Umbilical cord (tissue), 2 donors: ENCODE results near the gene PAFAH1B1. TPM values are rescaled to one million over a fixed set of nuclear protein-coding genes. Genes with fewer than 3 reads are reported as not detected.
A peak's percentile ranks its signal among the peaks of the same experiment; 100 is the strongest.

Experiments
- DNase-seq: peaks from one replicate; pipeline ENCODE4 v3.0.0-alpha.2; 2015; ENCODE audit warnings: low spot score
- total RNA-seq: library from RNA; depleted of rRNA; stranded (reverse); fragments of >200 nt; gene quantifications from one replicate; pipeline ENCODE4 v1.2.3, GENCODE V29; 2014; ENCODE audit warnings: low replicate concordance; ENCODE audit not compliant: insufficient read depth

The PAFAH1B1 gene
- total RNA-seq, 1 donor from 2014 or later: 190 TPM

DNA sequence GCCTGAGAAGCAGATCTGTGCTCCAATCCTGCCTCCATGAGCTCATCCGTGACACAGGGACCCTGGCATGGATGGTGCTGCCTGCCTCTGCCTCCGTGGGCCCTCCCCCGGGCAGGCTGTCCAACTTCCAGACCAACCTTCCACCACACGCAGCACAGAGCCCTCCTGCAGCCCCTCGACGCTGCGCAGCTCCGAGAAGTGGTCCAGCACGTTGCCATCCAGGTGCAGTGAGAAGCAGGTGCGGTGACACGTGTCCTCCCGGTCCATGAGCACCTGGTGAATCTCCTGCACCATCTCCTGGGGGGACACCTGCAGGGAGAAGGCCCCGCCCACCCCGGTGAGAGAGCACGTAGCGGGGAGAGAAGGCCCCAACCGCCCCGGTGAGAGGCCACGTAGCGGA lies 109.7 kb downstream of the PAFAH1B1 start:
- DNase-seq: no peak

DNA sequence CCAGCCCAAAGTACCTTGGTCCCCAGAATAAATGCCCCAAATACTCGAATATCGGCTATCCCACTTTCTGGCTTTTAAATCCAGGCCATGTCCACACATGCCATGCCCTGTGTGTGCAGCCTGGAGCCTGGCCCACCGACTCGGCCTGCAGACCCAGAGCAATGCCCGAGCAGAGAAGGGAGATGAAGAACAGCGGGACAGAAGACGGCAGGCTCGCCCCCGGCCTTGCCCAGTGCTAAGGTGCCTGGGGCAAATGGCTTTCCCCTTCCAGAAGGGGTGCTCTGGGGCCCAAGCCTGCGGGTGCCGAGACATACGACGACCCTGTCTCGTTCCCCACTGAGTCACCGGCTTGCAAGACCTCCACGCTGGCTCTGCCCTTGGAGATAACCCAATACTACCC lies 110.2 kb downstream of the PAFAH1B1 start:
- DNase-seq: no peak

DNA sequence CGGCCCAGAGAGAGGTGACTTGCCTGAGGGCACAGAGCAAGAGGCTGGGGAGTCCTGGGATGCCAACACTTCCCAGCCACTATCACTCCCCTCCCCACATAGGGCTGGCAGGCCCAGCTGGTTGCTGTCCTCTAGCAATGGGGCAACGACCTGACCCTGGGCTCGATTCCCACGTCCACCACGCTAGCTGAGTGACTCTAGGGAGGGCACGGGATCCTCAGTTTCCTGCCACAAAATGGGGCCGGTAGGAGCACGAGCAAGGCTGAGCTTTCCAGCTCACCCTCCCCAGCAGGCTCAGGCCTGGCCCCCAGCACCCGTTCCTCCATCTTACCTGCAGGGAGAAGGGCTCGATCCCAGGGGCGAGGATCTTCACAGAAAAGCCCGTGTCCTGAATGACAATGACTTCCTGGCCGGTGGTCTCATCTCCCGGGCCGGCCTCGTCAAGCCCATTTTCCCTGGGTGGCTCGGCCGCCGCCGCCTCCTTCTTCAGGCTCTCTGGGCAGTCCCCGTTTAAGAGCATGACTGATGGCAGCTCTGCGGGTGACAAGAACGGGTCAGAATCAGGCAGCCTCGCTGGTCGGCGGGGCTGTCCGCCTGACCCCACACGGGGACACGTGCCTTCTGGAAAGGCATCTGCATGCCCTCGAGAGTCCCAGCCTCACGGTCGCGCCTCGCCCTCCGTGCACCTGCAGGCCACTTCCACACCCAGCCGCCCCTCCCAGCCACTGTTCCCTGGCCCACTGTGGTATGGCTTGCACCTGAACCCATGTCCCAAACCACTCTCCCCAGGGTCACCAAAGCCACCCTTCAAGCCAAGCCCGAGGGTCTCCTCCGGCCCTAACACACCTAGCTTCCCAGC lies 110.8 kb downstream of the PAFAH1B1 start:
- DNase-seq: no peak

DNA sequence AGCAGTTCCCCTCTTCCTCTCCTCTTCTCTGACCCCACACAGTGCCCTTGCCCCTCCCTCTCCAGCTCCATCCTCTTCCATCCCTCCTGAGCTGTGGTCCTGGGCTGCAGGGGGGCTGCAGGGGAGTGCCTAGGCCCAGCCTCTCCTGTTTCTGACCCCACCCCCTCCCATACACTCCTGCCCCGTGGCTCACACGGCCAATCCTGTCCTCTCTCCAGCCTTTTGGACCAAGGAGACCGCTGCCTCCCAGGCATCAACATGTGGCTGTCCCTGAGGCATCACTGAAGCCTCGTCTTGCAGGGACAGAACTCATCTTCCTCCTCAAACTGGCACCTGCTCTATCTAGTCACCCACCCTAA lies 111.4 kb downstream of the PAFAH1B1 start:
- no peak for DNase-seq

DNA sequence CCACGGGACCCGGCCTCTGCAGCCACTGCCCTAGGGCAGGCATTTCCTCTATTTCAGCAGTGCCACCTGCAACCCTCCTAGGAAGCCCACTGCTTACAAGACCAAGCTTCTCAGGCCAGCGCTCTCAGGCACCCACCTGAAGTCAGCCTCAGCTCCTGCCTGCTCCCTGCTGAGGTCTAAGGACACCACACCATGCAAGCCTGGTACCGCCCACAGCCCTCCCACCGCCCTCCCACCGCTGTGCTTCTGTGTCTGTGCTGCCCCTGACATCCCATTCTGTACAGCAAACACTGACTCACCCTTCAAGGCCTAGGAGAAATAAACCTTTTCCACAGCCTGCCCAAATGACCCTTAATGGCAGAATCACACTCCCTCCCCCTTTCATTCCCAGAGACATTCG lies 111.8 kb downstream of the PAFAH1B1 start:
- DNase-seq: no peak

DNA sequence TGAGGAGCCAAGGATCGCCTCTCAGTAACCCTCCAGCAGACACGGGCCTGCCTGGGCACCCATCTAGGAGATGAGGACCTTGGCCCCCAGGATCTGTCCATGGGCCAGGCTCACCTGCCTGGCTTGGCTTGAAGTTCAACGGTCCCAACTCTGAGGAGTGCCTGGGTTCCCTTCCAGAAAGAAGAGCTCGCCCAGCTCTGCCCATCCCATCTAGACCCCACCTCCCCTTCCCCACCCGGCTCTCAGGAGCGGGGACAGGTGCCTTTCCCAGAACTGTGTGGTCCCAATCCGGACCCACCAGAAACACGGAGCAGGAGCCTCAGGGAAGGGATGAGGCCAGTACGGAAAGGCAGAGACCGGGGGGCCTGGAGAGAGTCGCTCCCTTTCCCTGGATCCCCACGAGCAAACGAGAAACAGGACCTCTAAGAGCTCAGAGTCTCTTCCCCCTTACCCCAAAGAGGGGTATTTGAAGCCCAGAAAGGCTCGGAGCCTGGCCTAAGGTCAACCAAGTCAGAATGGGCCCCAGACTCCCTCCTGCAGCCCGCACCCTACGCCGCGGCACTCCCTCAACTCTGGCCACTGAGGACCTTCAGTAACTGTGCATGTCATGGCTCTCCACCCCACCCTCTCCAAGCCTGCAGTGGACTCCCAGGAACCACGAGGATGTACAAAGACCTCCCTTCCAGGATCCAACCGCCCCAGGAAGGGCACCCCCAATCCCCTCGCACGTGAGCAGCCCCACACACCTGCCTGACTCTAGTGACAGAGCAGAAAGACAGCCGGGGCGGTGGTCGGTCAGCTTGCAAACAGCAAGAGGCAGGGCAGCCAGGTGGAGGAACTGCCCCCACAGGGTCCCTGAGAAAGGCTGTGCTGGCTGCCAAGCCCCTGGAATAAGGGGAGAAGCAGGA lies 112.7 kb downstream of the PAFAH1B1 start:
- DNase-seq: no peak

DNA sequence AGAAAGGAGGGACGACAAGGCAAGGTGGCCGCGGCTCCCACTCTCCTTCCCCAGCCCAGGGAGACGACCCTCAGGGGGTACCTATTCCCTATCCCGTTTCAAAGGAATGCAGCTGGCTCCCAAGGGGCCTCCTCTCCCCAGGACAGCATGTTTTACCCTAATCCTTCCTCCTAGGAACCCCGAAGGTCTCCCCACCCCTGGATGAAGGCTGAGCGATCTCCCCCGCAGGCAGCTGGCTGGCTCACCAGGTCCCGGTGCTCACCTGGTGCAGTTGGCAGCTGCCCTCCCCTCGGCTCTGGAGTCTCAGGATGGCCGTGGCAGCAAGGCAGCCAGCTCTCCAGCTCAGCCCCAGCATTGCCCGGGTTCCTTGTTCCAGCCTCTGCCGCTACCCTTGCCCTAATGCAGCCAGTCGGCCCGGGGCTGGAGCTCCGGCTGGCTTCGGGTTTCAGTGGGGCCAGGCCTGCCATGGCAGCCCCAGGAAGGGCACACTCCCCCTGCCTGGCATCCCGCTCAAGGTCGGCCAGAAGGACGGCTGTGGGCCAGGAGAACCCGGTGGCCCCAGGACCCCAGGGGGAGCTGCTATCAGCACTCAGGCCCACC lies 113.6 kb downstream of the PAFAH1B1 start:
- no peak for DNase-seq

DNA sequence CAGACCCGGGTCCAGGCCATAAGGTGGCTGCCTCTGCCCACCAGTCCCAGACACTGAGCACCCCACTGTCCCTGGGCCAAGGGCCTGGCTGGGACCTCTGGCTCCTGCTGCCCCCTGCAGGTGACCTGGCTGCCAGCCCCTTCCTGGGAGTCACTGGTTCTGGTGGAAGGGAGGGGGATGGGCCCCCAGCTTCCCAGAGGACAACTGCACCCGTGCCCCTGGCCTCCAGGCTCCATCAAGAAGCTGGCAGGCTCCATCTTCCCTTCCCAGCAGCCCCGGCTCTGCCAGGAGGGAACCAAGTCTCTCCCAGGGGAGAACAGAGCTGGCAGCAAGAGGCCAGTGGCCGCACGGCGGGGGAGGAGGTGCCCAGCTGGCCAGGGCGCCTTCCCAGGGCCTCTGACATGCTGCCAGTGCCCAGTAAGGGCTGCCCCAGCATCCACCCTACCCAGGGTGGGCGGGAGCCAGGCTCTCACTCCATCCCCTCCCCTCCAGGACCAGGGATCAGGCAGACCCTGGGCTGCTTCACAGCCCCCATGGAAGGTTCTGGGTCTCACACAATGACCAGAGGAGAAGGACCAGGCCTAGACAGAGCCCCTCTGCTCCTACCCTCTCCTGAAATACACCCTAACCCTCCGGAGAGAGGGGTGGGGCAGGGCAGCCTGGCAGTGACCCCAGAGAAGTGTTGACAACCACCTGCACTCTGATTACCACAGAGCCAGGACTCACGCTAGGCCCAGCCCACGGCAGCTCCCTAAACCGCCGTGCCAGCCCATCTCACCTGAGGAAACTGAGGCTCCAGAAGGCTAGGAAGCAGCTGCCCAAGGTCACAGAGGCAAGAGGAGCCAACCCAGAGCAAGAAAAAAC lies 114.5 kb downstream of the PAFAH1B1 start:
- no peak for DNase-seq

DNA sequence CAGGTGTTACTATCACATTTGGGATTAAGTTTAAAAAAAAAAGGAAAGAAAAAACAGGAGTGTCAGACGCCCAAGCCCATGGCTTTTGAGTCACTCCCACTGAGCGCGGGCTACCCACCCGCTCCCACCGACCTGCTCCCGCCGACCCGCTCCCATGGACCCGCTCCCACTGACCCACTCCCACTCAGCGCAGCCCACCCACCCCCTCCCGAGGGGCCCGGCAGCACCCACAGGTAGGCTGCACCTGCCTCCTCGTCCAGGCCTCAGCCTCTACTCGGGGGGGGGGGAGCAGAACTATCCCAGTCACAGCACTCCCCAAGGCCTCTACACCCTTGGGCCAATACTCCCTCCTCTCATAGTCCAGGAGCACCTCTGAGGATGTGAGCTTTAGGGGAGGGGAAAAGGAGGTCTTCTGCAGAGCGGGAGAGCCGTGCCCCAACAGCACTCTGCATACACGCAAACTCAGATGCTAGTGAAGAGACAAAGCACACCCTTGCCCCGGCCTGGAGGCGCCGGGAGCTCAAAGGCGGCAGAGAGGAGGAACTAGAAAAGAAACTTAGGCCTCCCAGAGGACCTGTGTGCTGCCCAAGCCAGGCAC lies 115.2 kb downstream of the PAFAH1B1 start:
- no peak for DNase-seq

DNA sequence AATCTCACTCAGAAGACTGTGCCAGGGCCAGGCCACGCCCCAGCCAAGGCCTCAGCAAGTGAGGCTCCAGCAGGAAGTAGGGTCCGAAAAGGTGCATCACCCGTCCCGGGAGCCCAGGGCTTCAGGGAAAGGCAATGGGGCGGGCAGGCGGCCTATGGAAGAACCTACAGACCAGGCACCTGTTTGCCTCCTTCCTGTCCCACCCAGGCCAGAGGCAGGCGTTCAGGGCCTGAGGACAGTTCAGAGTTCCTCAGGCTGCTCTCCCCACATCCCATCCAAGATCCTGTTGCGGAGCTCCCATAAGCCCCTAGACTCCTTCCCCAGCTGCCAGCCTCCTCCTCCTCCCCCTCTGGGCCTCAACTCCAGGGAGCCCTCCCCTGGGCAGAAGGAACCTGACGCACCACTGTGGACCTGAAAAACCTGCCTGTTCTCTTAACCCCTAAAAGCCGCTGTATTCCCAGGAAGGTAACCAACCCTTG lies 115.8 kb downstream of the PAFAH1B1 start:
- peak; percentile 63 for DNase-seq

DNA sequence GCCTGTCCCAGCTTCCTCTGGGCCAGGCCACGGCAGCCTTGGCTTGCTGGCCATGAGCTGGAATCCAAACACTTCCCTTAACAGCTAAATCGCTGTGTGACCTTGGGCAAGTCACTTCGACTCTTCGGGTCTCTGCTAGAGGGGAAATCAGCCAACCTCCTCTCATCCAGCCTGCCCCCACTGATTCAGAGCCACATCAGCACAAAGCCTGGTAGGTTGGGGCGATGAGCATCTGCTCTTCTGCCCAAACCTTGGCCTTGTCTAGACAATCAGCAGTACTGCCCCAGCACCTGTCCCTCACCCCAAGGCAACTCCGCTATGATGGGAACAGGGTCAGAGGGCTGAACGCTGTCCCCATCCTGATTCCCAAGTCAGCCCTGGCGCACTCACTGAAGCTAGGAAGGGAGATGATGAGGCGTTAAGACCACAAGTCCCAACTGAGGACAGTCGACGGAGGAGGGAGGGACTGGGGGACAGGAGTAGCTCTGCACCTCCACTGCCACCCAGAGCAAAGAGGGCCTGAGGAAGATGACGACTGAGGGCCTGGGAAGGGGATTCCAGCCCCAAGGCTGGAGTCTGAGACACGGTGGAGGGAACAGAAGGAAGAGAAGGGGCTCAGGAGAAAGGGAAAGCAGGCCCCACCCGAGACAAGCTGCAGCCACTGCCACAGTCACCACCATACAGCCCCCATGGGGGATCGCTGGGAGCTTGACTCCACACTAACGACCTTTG lies 116.8 kb downstream of the PAFAH1B1 start:
- DNase-seq: no peak

DNA sequence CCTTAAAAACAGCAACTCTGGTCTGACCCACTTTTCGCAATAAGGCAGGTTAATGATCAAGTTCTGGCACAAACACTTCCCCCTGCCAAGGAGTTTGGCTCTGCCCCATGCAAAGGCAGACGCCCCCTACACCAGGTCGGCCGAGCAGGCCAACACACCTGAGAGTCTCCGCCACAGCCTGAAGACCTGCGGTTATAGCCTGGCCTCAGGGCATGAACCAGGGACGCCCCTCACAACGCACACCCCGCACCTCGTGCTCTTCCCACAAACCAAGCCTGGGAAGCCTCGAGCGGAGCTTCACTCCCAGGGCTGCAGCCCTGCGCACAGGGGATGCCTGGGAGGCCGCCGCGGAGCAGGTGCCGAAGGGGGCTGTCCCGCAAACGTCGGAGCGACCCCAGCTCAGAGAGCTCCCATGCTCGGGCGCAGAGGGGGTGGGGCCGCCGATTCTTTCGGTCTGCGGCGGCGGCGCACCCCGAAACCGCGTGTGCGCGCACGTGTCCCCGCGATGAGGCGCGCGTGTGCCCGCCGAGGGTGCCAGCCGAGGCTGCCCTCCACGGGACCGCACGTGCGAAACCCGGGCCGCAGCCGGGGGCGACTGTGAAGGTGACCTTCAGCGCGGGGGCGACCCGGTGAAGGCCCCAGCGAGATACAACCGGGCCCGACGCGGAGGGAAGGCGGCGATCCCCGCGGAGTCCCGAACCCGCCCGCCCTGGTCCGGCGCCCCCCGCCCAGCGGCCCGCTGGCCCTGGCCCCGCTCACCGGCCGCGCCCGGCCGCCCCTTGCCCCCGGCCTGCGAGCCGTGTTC lies 117.6 kb downstream of the PAFAH1B1 start:
- no peak for DNase-seq

DNA sequence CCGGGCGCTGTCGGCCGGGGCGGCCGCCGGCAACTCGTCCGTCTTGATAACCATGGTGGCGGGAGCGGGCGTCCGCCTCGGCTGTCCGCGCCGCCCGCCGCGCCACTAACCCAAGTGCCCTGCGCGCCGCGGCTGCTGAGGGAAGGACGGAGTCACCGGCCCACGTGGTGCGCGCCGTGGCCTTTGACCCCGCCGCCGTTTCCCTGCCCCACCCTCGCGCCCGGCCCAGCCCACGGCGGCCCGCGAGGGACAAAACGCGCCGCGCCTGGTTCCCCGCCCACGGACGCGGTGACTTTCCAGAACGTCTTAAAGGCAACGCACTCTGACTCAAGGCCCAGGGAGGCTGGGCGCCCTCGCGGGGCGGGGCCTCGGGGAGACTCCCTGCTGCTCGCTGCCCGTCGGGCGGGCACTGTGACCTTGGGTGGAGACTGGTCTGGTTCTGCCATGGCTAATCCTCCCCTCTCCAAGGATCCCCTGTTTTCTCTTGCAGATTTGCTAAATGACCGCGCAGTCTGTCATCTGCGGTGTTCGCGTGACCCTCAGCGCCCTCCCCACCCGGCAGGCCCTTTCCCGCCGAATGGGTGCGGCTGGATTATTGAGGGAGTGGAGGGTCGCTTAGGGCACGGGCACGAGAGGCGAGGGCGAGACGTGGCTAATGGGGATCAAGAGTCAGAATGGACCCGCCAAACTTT lies 118.3 kb downstream of the PAFAH1B1 start, which contains the start of gene CLUH:
CLUH (minus strand) TSS at position 157 of the 692 bp plus-strand sequence; CDS start at position 54, 103 bp downstream.
- DNase-seq: peak; percentile 98

DNA sequence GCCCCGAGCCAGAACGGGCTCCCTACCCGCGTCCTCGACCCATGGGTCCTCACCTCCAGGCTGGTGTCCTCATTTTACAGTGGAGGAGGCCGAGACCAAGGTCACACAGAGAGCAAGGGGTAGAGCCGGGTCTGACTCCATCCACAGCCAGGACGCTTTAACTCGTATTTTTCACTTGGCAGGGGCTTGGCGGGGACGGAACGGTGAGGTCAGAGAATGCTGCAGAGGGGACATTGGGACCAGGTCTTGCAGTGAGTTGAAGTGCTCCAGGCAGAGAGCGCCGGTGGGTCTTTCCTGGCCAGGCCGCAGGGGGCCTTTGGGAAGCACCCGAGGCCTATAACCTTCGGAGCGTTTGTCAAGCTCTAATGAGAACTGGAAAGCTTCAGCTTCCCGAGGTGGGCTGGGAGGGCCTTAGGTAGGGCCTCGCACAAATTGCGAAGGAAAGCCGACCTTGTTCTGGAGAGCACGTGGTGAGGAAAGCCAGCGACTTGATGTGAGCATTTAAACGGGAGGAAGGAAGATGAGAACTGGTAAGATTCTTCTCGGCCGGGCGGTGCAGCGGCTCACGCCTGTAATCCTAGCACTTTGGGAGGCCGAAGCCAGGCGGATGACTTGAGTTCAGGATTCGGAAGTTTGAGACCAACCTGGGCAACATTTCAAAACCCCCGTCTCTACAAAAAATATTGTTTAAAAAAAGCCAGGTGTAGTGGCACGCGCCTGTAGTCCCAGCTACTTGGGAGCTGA lies 119.0 kb downstream of the PAFAH1B1 start:
- DNase-seq: no peak

DNA sequence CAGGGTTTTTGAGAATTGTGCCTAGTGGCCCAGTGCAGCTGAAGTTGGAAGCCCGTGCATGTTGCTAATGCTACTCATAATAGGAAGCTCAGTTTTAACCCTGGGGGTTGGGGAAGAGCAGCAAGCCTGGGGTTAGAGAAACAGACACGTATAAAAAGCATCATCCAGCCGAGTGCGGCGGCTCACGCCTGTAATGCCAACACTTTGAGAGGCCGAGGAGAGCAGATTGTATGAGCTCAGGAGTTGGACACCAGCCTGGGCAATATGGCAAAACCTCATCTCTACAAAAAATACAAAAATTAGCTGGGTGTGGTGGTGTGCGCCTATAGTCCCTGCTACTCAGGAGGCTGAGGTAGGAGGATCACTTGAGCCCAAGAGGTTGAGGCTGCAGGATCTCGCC lies 120.4 kb downstream of the PAFAH1B1 start:
- no peak for DNase-seq

DNA sequence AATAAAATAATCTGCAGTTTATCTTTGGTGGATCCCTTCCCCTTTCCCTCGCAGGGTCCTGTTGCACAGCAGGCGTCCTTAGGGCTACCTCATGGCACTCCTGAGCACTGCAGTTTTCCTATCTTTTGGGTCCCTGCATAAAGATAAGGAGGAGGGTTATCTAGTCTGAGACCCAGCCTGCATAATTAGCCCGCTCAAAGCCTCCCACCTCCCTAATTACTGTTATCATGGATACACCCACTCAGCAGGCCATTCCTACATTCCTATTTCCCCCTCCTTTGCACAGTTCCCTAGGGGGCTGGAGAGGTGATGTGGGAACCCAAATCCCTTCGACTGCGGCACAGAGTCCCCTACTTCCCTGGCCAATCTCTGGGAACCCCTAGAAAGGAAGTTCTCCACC lies 123.2 kb downstream of the PAFAH1B1 start:
- no peak for DNase-seq

DNA sequence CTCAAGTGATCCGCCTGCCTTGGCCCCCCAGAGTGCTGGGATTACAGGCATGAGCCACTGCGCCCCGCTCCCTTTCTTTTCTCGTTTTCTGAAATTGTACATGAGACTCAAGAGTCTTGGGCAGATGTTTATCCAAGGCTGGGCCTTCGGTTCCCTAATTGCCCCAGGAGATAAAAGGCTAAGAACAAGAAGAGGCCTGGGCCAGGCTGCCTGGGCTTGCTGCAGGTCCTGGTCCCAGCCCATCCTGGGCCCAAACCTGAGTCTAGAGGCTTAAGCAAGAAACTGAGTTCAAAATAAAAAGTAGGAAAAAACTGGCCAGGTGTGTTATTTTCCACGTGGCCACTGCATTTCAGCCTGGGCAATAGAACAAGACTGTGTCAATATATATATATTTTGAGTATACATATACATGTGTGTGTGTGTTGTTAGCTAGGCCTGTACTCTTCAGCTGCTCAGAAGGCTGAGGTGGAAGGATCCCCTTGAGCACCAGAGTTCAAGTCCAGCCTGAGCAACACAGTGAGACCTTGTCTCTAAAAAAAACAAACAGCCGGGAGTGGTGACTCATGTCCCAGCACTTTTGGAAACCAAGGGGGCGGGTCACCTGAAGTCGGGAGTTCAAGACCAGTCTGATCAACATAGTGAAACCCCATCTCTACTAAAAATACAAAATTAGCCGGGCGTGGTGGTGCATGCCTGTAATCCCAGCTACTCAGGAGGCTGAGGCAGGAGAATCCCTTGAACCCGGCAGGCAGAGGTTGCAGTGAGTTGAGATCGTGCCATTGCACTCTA lies 124.9 kb downstream of the PAFAH1B1 start:
- DNase-seq: no peak
